HG02763 (cell line): Measurements from ENCODE around the gene CDCA8.
"Not testable (repeated sequence)": the region's sequence is repeated elsewhere in the genome, so short reads cannot be mapped to it uniquely, and the experiment has no call there.

Experiments used
- ATAC-seq: cut with Tn5 transposase; IDR thresholded peaks from one replicate; pipeline ENCODE4 v1.9.1; 2021; ENCODE audit warnings: mild to moderate bottlenecking, moderate library complexity; ENCODE audit not compliant: unreplicated experiment

CDCA8 gene

DNA sequence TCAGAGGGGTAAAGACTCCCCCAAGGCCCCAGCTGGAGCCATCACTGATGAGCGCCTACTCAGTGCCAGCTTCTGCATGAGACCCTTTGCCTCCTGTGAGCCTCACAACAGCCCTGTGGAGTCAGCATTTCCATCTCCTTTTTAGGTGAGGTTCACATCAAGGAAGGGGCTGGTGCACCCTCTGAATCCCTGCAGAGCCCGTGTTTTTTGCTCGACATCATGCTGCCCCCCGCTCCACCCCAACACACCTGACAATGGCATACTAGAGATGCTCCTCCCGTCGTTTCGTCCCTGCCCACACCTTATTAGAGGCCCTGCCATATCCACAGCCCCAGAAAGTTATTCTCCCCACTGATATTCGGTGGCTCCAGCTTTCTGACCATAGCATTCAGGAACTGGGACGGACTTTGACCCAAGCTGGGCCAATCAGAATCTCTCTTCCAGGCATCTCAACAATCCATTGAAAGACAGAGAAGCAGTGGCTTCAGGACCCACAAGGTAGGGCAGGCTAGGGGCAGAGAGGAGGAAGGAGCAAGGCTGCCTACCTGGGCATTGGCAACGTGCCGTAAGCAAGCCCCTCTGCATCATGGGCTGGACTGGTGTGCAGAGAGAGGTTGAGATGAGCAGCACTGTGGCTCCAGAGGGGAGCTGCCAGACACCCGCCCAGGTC lies 39.9 kb downstream of the CDCA8 start:
- ATAC-seq: no peak

DNA sequence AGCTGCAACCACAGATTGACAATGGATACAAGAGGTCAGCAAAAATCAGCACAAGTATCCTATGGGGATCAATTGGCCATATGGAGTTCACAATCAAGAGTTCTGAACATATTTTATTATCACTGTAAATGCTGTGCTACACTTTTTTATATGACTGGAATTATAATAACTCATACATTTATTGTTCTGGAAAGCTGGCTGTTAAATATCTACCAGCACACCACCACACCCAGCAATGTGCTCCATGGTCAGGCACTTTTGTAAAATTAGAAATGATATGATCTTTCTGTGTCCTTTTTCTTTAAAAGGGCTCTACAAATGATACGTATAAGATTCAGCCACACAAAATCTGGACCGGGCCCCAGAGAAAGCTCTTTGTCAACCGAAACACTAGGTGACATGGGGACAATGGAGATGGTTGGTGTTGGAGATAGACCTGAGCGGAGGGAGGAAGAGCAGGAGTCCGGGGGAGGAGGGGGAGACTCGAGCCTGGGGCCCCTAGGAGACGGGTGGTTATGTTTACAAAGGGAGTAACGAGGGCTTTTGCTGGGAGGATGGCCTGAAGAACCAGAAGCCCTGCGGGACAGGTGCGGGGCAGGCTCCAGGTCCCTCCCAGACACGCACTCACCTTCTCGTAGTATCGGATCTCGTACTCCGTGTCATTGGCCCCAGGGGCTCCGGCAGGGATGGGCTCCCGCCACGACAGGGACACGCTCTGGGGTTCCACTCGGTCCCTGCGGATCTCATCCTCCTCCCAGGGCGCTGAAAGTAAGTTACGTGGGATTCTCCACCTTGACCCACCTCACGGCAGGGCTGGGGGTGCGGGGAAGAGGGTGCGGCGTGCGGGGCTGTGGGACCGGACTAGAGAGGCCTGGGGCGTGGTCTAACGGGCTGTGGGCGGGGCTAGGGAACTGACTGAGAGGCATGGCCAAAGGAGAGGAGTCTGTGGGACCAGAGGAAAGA lies 42.6 kb downstream of the CDCA8 start:
- no peak for ATAC-seq

DNA sequence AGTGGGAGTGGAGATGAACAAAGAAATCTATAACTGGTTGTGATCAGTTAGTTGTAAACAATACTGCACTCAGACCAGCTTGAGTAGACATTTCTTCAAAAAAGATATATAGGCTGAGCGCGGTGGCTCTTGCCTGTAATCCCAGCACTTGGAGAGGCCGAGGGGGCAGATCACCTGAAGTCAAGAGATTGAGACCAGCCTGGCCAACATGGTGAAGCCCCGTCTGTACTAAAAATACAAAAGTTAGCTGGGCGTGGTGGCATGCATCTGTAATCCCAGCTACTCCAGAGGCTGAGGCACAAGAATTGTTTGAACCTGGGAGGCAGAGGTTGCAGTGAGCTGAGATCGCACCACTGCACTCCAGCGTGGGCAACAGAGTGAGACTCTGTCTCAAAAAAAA lies 45.7 kb downstream of the CDCA8 start:
- ATAC-seq: not testable (repeated sequence)

DNA sequence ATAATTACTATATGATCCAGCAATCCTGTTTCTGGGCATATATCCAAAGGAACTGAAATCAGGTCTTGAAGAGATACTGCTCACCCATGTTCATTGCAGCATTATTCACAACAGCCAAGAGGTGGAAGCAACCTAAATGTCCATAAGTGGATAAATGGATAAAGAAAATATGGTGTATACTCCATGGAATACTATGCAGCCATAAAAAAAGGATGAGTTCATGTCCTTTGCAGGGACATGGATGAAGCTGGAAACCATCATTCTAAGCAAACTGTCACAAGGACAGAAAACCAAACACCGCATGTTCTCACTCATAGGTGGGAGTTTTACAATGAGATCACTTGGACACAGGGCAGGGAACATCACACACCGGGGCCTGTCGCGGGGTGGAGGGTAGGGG lies 46.3 kb downstream of the CDCA8 start:
- not testable (repeated sequence) for ATAC-seq

DNA sequence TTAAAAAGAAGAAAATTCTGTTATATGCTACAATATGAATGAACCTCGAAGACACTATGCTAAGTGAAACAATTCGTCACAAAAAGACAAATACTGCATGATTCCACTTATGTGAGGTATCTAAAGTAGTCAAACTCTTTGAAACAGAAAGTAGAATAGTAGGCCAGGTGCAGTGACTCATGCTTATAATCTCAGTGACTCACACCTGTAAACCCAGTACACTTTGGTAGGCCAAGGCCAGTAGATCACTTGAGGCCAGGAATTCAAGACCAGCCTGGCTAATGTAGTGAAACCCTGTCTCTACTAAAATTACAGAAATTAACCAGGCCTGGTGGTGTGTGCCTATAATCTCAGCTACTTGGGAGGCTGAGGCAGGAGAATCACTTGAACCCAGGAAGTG lies 46.9 kb downstream of the CDCA8 start:
- ATAC-seq: no peak

DNA sequence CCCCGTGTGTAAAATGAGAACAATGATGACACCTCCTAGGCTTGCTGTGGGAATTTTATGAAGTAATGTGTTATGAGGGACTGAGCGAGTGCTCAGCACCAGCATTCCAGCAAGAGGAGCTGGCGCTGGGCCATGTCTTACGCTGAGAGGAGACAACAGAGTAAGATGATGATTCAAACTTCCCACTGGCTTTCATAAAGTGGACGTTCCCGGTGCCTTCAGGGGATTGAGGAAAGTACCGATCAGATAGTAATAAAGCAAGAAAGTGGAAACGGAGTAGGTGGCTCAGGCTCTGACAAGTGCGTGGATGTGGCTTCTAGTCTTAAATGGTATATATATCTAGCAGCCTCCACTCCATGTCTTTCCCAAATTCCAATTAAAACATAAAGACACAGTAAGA lies 48.8 kb downstream of the CDCA8 start:
- ATAC-seq: no peak

DNA sequence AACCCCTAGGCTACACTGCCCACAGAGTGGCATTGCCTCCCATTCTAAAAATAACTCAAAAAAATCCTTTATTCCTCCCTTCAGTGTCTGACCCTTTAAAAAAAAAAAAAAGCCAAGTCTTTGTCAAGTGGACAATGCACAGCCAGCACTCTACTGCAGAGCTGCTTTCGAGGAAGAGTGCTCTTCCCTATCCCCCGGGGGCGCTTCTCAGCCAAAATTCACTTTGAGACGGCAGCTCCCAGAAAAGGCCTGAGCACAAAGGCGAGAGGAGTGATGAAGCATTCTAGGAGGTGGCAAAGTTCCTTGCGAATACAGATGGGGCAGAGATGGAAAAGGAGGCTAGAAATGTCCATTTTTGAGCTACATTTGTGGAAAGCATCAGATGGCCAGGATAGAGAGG lies 49.3 kb downstream of the CDCA8 start:
- no peak for ATAC-seq

DNA sequence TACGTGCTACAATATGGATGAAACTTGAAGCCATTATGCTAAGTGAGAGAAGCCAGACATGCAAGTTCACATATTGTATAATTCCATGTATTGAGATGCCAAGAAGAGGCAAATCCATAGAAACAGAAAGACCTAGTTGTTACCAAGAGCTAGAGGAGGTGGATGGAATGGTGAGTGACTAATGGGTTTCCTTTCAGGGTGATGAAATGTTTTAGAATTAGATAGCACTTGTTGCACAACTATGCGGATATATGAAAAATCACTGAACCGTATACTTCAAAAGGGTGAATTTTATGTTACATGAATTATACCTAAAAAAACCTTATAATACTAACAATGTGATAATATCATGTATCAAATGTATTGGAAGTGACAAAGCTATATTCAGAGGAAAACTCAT lies 54.5 kb downstream of the CDCA8 start:
- ATAC-seq: no peak

DNA sequence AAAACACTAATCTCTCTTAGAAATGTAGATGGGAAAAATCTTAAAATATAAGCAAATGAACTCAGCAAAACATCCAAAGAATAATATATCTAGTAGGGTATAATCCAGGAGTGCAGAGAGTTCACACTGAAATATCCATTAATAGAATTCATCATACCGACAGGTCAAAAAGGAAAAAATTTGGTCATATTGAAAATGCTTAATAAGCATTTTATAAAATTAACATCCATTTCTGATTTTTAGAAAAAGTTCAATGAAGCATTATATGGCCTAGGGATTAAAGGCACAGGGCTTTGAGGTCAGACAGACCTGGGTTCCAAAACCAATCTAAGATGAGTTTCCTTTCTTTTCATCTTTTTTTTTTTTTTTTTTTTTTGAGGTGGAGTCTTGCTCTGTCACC lies 56.2 kb downstream of the CDCA8 start:
- no peak for ATAC-seq

DNA sequence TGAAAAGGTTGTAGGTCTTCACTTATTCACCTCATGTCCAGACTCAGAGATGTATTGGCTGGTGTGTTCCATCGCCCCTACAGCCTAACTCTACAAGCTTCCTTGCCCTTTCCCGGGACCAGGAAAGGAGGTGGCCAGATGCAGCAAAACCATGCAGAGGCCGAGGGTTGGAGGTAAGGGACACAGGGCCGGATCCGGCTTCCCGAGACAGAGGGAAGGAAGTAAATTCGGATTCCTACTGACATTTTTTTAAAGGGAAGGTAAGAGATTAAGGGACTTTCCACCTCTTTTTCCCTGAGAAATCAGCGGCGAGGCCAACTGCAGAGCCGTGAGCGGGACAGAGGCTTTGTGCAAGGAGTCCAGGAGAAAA lies 59.9 kb downstream of the CDCA8 start:
- no peak for ATAC-seq

DNA sequence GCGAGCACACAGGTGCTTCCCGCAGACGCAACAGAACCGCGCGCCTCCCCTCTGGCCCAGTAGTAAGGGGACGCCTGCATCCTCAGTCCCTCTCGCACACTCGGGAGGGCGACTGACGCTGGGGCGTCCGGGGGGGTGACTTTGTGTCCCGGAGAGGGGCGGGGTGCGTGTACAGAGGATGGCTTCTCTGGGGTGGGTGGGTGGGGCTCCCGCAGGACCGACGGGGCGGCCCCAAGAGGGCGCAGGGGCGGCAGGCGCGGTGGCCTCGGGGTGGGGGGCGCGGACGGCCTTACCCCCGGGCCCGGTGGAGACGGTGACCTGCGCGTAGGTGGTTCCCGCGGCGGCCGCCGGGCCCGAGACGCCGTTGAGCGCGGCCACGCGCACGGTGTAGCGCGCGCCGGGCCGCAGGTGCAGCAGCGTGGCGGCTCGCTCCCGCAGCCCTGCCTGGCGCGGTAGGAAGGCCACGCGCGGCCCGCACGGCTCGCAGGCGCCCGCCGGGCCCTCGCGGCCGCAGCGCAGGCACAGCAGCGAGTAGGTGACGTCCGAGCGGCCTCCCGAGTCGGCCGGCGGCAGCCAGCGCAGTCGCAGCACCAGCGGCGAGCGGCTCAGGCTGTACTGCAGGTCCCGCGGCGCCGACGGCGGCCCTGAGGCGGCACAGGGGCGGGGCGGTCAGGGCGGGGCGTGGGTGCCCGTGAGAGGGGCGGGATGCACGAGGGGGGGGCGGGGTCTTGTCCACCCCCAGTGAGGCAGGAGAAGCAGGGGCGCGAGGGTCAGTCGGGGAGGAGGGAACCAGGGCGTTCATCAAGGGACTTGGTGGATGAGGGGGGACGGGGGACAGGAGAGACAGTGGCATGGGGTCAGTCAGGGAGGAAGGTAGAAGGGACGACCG lies 60.5 kb downstream of the CDCA8 start:
- ATAC-seq: no peak

DNA sequence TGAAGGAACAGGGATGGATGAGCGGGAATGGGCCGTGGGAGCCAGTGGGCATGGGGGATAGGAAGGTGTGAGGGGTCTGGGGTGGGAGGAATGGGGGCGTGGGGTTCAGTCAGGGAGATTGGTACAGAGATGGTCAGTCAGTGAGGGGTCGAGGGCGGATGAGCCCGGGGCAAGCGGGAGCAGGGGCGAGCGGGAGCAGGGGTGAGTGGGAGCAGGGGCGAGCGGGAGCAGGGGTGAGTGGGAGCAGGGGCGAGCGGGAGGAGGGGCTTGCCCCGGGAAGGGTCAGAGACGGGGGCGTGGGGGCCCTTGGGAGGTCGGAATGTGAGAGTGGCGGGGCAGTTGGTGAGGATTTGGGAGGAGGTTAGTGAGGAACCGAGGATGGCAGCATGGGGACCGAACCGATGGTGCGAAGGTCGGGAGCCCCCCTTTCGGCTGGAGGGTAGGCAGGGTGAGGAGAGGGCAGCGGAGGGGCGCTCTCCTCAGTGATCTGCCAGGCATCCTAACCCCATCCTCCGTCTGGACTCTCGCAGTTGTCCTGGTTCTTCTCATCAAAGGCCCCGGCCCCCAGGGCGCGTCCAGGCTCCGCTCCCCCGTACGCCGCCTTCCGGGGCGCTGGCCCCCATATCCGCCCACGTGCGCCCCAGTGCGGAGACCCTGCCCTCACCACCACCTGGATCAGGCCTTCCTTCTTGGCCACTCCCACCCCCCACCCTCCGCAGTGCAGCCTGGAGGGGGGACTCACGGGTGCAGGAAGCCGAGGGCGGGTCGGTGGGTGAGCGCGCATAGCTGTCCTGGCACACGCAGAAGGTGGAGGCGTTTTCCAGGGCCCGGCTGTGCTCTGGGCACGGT lies 61.4 kb downstream of the CDCA8 start:
- no peak for ATAC-seq

DNA sequence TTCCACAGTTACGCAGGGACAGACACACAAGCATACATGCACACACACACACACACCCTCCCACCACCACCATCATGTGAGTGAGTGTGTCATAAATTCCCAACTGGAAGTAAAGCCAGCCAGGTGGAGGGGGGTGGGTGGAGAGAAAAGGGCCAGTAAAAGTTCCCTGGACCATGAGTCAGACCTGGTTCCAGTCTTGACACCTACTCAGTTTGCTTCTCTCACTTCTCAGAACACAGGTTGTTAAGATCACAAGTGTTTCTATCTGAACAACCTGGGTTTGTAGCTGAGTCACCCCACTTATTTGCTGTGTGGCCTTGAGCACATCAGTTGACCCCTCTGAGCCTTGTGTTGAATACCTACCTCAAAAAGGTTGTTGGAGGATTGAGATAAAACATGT lies 63.0 kb downstream of the CDCA8 start:
- no peak for ATAC-seq

DNA sequence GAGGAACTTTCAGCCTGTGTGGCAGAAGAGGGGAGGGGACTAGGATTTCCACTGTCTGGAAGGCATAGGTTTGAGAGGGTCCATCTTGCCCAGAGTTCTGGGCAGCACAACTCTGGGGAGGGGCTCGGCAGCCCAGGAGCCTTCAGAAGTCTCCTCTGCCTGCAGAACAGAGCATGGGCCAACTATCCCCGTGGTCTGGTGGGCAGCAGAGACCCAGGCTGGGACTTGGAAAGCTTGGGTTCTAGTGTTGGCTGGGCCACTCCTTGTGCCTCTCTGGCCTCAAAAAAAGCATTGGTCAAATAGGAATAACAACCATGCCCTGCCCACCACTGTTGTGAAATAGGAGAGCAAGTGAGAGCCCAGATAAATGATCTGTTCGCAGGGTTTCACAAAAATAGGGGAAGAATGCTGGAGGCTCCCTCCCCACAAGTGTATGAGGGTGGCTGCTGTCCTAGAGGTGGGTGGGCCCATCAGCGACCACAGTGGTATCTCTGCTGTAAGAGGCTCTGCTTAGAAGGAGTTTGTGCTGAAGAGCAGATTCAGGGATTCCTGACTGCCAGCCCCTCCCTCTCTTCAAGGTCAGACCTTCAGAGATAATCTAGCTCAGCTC lies 63.7 kb downstream of the CDCA8 start:
- no peak for ATAC-seq
